BJ (cell line): ENCODE measurements around the gene TAF3. TPM values are rescaled to one million over a fixed set of nuclear protein-coding genes. Genes with fewer than 3 reads are reported as not detected.

ENCODE experiments used
- CTCF ChIA-PET: fragments of 350-600 bp; formaldehyde crosslinking; extraction: SDS; loops from one replicate; lab custom pipeline; 2021; ENCODE audit warnings: antibody characterized with exemption, inconsistent platforms; lab: Yijun Ruan, JAX
- POLR2A ChIA-PET: fragments of 300-600 bp; sonication (Branson Sonifier 250); formaldehyde crosslinking; extraction: SDS; loops from one replicate; lab custom pipeline; 2021; ENCODE audit warnings: antibody characterized with exemption; lab: Charles Lee
- DNase-seq: peaks from one replicate; pipeline ENCODE4 v3.0.0-alpha.2; 2011; ENCODE audit warnings: low read depth
- H3K27me3 ChIP-seq: 2 replicates; pipeline ENCODE4 v1.6.0; 2011; ENCODE audit warnings: low read length; ENCODE audit not compliant: control insufficient read depth, insufficient read depth
- H3K36me3 ChIP-seq: 2 replicates; pipeline ENCODE4 v1.5.1; 2011; ENCODE audit warnings: low read length; ENCODE audit not compliant: control insufficient read depth, insufficient read depth
- H3K4me3 ChIP-seq: 2 replicates; pipeline ENCODE4 v1.5.1; 2011; ENCODE audit warnings: low read depth, mild to moderate bottlenecking, control low read depth, low read length
- CTCF ChIP-seq: IDR thresholded peaks from 2 replicates; pipeline ENCODE4 v1.5.1; 2011; ENCODE audit warnings: low read depth, mild to moderate bottlenecking, control low read depth, inconsistent platforms, low read length, moderate library complexity; ENCODE audit not compliant: insufficient read depth
- polyA plus RNA-seq: library from polyadenylated mRNA; depleted of rRNA; stranded (reverse); fragments of >200 nt; gene quantifications from 2 replicates; pipeline ENCODE4 v1.2.3, GENCODE V29; 2011

The TAF3 gene
- polyA plus RNA-seq, 1 experiment: 1.8 TPM

- H3K36me3 ChIP-seq: no peaks in the 10 kb centered on the region
- no peak overlapping the region for H3K4me3 ChIP-seq
- TF ChIP-seq CTCF: no peak
- ChIA-PET POLR2A (no interaction called here), CTCF (no interaction called here)
- DNase-seq: no peak
- H3K27me3 ChIP-seq: no peaks in the 10 kb centered on the region
These were observed 150.3 kb downstream of the TAF3 start for GRCh38 chr10:7968510-7969112.

DNA sequence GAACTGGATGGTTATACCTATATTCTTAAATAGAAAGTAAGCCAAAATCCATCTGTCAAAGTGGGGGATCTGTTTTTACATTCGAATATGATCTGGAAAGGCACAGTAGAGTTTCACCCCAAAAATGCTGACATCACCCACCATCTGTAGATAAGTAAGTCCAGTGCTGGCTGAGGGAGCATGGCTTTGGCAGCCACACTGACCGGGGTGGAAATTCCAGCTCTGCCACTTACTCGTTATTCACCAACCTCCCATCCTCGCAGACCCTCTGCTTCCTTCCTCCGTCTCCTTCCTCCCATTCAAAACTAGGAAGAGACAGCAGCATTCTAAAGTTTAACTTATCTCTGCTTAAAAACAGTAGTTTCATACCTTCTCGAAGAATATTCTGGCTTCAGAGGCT is 151.3 kb downstream of the TAF3 start:
- no peak overlapping the region for H3K4me3 ChIP-seq
- no peak for TF ChIP-seq CTCF
- ChIA-PET POLR2A (interaction anchor here (0.6 kb wide), 1 partner anchor 19 kb away, joined by 5 read pairs; no protein-coding TSS in a partner anchor), CTCF (no interaction called here)
- H3K36me3 ChIP-seq: no peaks in the 10 kb centered on the region
- no peak for DNase-seq
- no peaks in the 10 kb centered on the region for H3K27me3 ChIP-seq

GRCh38 chr10:7971949-7972348 is 153.6 kb downstream of the TAF3 start:
- POLR2A ChIA-PET: no interaction called here
- Histone ChIP-seq H3K27me3 (no peaks in the 10 kb centered on the region), H3K4me3 (no peak overlapping the region), H3K36me3 (no peaks in the 10 kb centered on the region)
- no peak for TF ChIP-seq CTCF
- CTCF ChIA-PET: interaction anchor here (1.9 kb wide), 1 partner anchor 14 kb away, joined by 6 read pairs; no protein-coding TSS in a partner anchor
- no peak for DNase-seq

DNA sequence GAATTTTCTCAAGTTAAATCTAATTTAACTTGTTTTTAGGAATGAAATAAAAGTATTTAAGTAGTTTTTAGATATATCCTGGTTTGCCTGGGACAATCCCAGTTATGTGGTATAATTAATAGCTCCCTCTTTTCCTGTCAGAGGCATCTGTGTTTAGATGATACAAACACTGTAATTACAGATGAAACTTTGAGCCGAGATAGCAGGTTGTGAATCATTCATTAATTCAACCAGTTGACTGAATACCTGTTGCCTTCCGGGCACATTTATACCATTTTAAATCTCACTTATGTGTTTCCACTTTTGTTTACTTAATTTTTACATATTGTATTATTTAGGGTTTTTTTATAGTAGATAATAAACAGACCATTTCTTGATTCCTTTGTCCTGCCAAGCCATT is 154.1 kb downstream of the TAF3 start:
- Histone ChIP-seq H3K27me3 (no peaks in the 10 kb centered on the region), H3K36me3 (no peaks in the 10 kb centered on the region), H3K4me3 (no peak overlapping the region)
- POLR2A ChIA-PET: no interaction called here
- no peak for DNase-seq
- CTCF ChIA-PET: interaction anchor here (1.9 kb wide), 1 partner anchor 13 kb away, joined by 6 read pairs; no protein-coding TSS in a partner anchor
- TF ChIP-seq CTCF: no peak

DNA sequence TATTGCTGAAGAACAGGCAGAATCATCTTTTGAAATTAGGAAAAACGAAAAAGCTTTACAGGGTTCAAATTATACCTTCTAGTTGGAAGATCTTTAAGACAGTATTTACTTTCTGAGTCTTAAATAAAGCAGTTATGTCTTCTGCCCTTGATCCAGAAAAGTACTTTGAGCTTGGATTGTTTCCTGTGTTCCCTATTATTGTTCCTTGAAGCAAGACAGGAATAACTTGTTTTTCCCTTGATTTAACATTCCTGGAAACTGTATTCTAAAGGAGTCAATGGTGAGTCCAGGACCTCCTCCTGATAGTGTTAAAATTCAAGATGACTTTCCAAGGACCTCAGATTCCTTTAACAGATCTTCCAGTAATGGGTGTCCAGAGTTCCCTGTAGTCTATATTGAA is 161.9 kb downstream of the TAF3 start:
- no peak for DNase-seq
- Histone ChIP-seq H3K4me3 (no peak overlapping the region), H3K36me3 (no peaks in the 10 kb centered on the region; the same call in 1 of the 2 replicates), H3K27me3 (no peaks in the 10 kb centered on the region)
- CTCF ChIA-PET: no interaction called here
- POLR2A ChIA-PET: no interaction called here
- no peak for TF ChIP-seq CTCF
